Measurements from ENCODE around the gene FHL1. TPM values are rescaled to one million over a fixed set of nuclear protein-coding genes. Genes with fewer than 3 reads are reported as not detected.

FHL1 gene
- polyA plus RNA-seq, 1 of the 3 experiments (the other 2 are of a cell fraction), result 57.8 TPM

DNA sequence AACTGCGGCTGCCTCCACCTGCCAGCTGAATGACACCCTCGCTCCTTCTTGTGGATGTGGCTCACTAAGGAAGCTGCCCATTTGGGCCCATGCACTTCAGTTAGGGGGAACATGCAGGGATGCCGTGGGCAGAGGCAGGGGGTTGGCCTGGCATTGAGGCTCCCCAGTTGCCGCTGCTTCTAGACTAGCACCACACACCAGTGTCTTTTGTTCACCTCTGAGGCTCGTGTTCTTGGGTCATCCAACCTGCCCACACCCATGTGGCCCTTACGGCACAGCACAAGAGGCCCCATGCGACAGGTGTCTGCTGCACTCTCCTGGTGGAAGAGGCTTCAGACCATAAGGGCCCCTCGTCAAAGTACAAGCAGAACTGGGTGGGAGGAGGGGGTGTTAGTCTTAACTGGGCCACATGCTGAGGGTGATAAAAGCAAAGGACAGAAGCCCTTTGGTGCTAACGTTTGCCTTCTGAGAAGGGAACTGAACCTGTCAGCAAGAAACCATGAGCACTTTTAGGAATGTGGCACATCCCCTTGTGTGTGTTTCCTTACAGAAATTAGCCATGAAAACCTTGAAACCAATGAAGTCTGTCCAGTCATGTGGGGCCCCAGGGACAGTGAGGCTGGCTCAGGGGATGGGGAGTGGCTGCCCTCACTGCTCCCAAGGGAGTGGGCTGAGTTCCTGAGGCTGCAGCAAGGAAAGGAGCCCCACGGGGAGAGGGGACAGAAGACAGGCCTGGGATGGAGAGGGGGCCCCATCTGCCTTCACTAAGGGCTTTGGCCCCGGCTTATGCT is 64.6 kb downstream of the FHL1 start:
- no peak for DNase-seq
- Histone ChIP-seq H3K9ac (no peak overlapping the region), H3K36me3 (replicated peaks in 1 of 2; ENCODE audit: control insufficient read depth in 1 of 2, insufficient read depth in 2 of 2, low read length in 1 of 2) (peaks cover 4 to 20% of the 10 kb centered on the region in 2 experiments), H4K20me1 (ENCODE audit: insufficient read depth) (no peaks in the 10 kb centered on the region), H3K27ac (ENCODE audit: low read depth in 2 of 2, low read length in 1 of 2) (no peak overlapping the region), H3F3A (replicated peaks; ENCODE audit: insufficient read depth) (peaks cover 6% of the 10 kb centered on the region), H3K4me2 (no peak overlapping the region), H2AFZ (ENCODE audit: low read depth) (no peak overlapping the region), H3K4me1 (ENCODE audit: control insufficient read depth in 1 of 2, insufficient read depth in 2 of 2, low read depth in 1 of 2, low read length in 1 of 2) (no peaks in the 10 kb centered on the region; a peak in 1 of 4 replicates), H3K27me3 (ENCODE audit: insufficient read depth) (peaks cover 6% of the 10 kb centered on the region; the same call in 1 of the 2 replicates), H3K9me3 (no peaks in the 10 kb centered on the region), H3K79me2 (ENCODE audit: insufficient read depth) (no peaks in the 10 kb centered on the region), H3K9me2 (no peaks in the 10 kb centered on the region), H3K4me3 (ENCODE audit: low read depth in 2 of 2, low read length in 1 of 2) (no peak overlapping the region)
- no peak for TF ChIP-seq FOXM1 (IDR thresholded peaks at IDR 0.05; ENCODE audit: low read depth)
- CTCF ChIA-PET, result interaction anchor here (4.9 kb wide), 1 partner anchor 183 kb away, joined by 42 read pairs; no protein-coding TSS in a partner anchor
- POLR2A ChIA-PET, result no interaction called here
- WGBS (ENCODE audit: low lambda C conversion rate), result 40% methylated on average over 7 of the region's 11 CpGs

DNA sequence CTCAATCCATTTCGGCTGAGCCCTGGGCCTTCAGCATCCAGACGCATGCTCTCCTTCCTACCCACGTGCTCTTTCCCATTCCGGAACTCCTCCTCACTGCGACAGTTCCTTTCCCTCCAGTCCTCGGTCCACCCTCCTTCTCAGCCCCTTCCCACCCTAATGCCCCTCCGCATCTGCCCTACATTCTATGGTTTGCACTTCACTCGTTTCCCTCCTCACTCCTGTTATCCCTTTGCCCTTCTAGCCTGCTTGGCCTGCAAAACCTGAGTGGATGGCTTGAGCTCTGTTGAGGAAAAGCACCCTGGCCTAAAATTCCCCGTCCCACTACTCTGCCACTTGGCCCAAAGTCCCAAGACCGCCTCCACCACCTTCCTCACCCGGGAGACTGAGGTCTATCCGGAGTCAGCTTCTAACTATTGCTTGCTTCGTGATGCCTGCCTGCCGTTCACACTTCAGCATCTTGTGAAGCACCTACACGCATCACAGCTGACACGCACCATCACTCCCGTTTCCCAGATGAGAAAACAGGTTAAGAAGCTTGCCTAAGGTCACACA is 65.3 kb downstream of the FHL1 start:
- 50% methylated on average over 17 of the region's 17 CpGs for WGBS (ENCODE audit: low lambda C conversion rate)
- TF ChIP-seq, protein P1, sequence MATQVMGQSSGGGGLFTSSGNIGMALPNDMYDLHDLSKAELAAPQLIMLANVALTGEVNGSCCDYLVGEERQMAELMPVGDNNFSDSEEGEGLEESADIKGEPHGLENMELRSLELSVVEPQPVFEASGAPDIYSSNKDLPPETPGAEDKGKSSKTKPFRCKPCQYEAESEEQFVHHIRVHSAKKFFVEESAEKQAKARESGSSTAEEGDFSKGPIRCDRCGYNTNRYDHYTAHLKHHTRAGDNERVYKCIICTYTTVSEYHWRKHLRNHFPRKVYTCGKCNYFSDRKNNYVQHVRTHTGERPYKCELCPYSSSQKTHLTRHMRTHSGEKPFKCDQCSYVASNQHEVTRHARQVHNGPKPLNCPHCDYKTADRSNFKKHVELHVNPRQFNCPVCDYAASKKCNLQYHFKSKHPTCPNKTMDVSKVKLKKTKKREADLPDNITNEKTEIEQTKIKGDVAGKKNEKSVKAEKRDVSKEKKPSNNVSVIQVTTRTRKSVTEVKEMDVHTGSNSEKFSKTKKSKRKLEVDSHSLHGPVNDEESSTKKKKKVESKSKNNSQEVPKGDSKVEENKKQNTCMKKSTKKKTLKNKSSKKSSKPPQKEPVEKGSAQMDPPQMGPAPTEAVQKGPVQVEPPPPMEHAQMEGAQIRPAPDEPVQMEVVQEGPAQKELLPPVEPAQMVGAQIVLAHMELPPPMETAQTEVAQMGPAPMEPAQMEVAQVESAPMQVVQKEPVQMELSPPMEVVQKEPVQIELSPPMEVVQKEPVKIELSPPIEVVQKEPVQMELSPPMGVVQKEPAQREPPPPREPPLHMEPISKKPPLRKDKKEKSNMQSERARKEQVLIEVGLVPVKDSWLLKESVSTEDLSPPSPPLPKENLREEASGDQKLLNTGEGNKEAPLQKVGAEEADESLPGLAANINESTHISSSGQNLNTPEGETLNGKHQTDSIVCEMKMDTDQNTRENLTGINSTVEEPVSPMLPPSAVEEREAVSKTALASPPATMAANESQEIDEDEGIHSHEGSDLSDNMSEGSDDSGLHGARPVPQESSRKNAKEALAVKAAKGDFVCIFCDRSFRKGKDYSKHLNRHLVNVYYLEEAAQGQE (IDR thresholded peaks at IDR 0.05; ENCODE audit: low read depth, low read length), result no peak
- TF ChIP-seq, protein P2, sequence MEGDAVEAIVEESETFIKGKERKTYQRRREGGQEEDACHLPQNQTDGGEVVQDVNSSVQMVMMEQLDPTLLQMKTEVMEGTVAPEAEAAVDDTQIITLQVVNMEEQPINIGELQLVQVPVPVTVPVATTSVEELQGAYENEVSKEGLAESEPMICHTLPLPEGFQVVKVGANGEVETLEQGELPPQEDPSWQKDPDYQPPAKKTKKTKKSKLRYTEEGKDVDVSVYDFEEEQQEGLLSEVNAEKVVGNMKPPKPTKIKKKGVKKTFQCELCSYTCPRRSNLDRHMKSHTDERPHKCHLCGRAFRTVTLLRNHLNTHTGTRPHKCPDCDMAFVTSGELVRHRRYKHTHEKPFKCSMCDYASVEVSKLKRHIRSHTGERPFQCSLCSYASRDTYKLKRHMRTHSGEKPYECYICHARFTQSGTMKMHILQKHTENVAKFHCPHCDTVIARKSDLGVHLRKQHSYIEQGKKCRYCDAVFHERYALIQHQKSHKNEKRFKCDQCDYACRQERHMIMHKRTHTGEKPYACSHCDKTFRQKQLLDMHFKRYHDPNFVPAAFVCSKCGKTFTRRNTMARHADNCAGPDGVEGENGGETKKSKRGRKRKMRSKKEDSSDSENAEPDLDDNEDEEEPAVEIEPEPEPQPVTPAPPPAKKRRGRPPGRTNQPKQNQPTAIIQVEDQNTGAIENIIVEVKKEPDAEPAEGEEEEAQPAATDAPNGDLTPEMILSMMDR (IDR thresholded peaks at IDR 0.05), result no peak
- TF ChIP-seq, protein P3, sequence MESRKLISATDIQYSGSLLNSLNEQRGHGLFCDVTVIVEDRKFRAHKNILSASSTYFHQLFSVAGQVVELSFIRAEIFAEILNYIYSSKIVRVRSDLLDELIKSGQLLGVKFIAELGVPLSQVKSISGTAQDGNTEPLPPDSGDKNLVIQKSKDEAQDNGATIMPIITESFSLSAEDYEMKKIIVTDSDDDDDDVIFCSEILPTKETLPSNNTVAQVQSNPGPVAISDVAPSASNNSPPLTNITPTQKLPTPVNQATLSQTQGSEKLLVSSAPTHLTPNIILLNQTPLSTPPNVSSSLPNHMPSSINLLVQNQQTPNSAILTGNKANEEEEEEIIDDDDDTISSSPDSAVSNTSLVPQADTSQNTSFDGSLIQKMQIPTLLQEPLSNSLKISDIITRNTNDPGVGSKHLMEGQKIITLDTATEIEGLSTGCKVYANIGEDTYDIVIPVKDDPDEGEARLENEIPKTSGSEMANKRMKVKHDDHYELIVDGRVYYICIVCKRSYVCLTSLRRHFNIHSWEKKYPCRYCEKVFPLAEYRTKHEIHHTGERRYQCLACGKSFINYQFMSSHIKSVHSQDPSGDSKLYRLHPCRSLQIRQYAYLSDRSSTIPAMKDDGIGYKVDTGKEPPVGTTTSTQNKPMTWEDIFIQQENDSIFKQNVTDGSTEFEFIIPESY (IDR thresholded peaks at IDR 0.05; ENCODE audit: borderline replicate concordance, low read depth), result no peak
- no peak for TF ChIP-seq SMC3 (IDR thresholded peaks at IDR 0.05; ENCODE audit: low read depth, low read length)
- no peak for TF ChIP-seq FOSL2 (IDR thresholded peaks at IDR 0.05; ENCODE audit: borderline replicate concordance, low read depth)
- TF ChIP-seq, protein P4, sequence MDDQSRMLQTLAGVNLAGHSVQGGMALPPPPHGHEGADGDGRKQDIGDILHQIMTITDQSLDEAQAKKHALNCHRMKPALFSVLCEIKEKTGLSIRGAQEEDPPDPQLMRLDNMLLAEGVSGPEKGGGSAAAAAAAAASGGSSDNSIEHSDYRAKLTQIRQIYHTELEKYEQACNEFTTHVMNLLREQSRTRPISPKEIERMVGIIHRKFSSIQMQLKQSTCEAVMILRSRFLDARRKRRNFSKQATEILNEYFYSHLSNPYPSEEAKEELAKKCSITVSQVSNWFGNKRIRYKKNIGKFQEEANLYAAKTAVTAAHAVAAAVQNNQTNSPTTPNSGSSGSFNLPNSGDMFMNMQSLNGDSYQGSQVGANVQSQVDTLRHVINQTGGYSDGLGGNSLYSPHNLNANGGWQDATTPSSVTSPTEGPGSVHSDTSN (IDR thresholded peaks at IDR 0.05), result no peak
- POLR2A ChIA-PET, result no interaction called here

More for the DNA sequence above, 65.3 kb downstream of the FHL1 start:
- H3K4me1 ChIP-seq (ENCODE audit: control insufficient read depth in 1 of 2, insufficient read depth in 2 of 2, low read depth in 1 of 2, low read length in 1 of 2), result no peaks in the 10 kb centered on the region; a peak in 1 of 4 replicates
- no peak for DNase-seq
- CTCF ChIA-PET, result interaction anchor here (0.8 to 0.9 kb wide), 2 partner anchors 185 to 496 kb away, joined by 3 read pairs; no protein-coding TSS in a partner anchor
- H3K27ac ChIP-seq (ENCODE audit: low read depth in 2 of 2, low read length in 1 of 2), result no peak overlapping the region
- no peaks in the 10 kb centered on the region for H3K9me2 ChIP-seq
- no peak overlapping the region for H2AFZ ChIP-seq (ENCODE audit: low read depth)
- H3K27me3 ChIP-seq (ENCODE audit: insufficient read depth), result peaks cover 6% of the 10 kb centered on the region; the same call in 1 of the 2 replicates
- H3K36me3 ChIP-seq (replicated peaks in 1 of 2; ENCODE audit: control insufficient read depth in 1 of 2, insufficient read depth in 2 of 2, low read length in 1 of 2), result peaks cover 4 to 23% of the 10 kb centered on the region in 2 experiments
- peaks cover 6% of the 10 kb centered on the region for H3F3A ChIP-seq (replicated peaks; ENCODE audit: insufficient read depth)
- H3K4me3 ChIP-seq (ENCODE audit: low read depth in 2 of 2, low read length in 1 of 2), result no peak overlapping the region
- H4K20me1 ChIP-seq (ENCODE audit: insufficient read depth), result no peaks in the 10 kb centered on the region
- no peak overlapping the region for H3K4me2 ChIP-seq
- no peak overlapping the region for H3K9ac ChIP-seq
- no peaks in the 10 kb centered on the region for H3K79me2 ChIP-seq (ENCODE audit: insufficient read depth)
- no peaks in the 10 kb centered on the region for H3K9me3 ChIP-seq
